Keratinocyte (primary cell): Measurements from ENCODE around the gene WDR45B. TPM values are rescaled to one million over a fixed set of nuclear protein-coding genes. Genes with fewer than 3 reads are reported as not detected.
"Not testable (repeated sequence)": the region's sequence is repeated elsewhere in the genome, so short reads cannot be mapped to it uniquely, and the experiment has no call there.

Experiments used
- DNase-seq: peaks from one replicate; pipeline ENCODE4 v3.0.0-alpha.2; 2011; ENCODE audit warnings: low read depth, missing footprints, low spot score
- FAIRE-seq: peaks from 2 replicates; lab custom pipeline; 2011; peaks lifted over from hg19 to GRCh38; lab: Jason Lieb, UNC
- H2AFZ ChIP-seq: 2 replicates; pipeline ENCODE4 v1.6.0; 2012; ENCODE audit warnings: low read length, control low read depth, inconsistent platforms; ENCODE audit not compliant: control insufficient read depth
- H3K27ac ChIP-seq: 2 replicates; pipeline ENCODE4 v1.5.1; 2011; ENCODE audit warnings: low read length; ENCODE audit not compliant: control insufficient read depth, insufficient read depth
- H3K27me3 ChIP-seq: 3 replicates; pipeline ENCODE4 v1.6.0; 2011; ENCODE audit warnings: low read length; ENCODE audit not compliant: control insufficient read depth, insufficient read depth; ENCODE audit errors: extremely low read depth
- H3K36me3 ChIP-seq, 2 experiments: 2 replicates in 1 of 2; 3 replicates in 1 of 2; pipeline ENCODE4 v1.5.1; 2011; ENCODE audit warnings: low read length in 2 of 2, mild to moderate bottlenecking in 1 of 2; ENCODE audit not compliant: control insufficient read depth in 2 of 2, insufficient read depth in 2 of 2; ENCODE audit errors: extremely low read depth in 1 of 2
- H3K4me1 ChIP-seq: 3 replicates; pipeline ENCODE4 v1.5.1; 2011; ENCODE audit warnings: low read length; ENCODE audit not compliant: control insufficient read depth, insufficient read depth; ENCODE audit errors: extremely low read depth
- H3K4me2 ChIP-seq: 3 replicates; pipeline ENCODE4 v1.6.0; 2011; ENCODE audit warnings: low read depth, low read length; ENCODE audit not compliant: control insufficient read depth, insufficient read depth; ENCODE audit errors: extremely low read depth
- H3K4me3 ChIP-seq, 3 experiments: fragments of 200-600 bp in 1 of 3; sonication (generic) in 1 of 3; 2 replicates in 2 of 3; 3 replicates in 1 of 3; pipeline ENCODE4 v1.5.1; 2011 to 2016; ENCODE audit warnings: low read length in 3 of 3, mild to moderate bottlenecking in 3 of 3, control low read depth in 2 of 3, inconsistent platforms in 1 of 3, low read depth in 1 of 3, mixed read lengths in 1 of 3, mixed run types in 1 of 3, moderate library complexity in 1 of 3; ENCODE audit not compliant: control insufficient read depth in 2 of 3, insufficient read depth in 2 of 3; ENCODE audit errors: extremely low read depth in 1 of 3
- H3K79me2 ChIP-seq: 2 replicates; pipeline ENCODE4 v1.6.0; 2012; ENCODE audit warnings: low read length; ENCODE audit not compliant: control insufficient read depth, insufficient read depth
- H3K9ac ChIP-seq: 3 replicates; pipeline ENCODE4 v1.6.0; 2011; ENCODE audit warnings: low read length; ENCODE audit not compliant: control insufficient read depth, insufficient read depth; ENCODE audit errors: extremely low read depth
- H3K9me1 ChIP-seq: 3 replicates; pipeline ENCODE4 v1.6.0; 2011; ENCODE audit warnings: low read length; ENCODE audit not compliant: control insufficient read depth, insufficient read depth; ENCODE audit errors: extremely low read depth
- H3K9me3 ChIP-seq: 2 replicates; pipeline ENCODE4 v1.5.1; 2012; ENCODE audit warnings: low read depth, low read length; ENCODE audit not compliant: control insufficient read depth
- H4K20me1 ChIP-seq: 3 replicates; pipeline ENCODE4 v1.6.0; 2011; ENCODE audit warnings: low read length; ENCODE audit not compliant: control insufficient read depth, insufficient read depth; ENCODE audit errors: extremely low read depth
- EZH2 ChIP-seq: IDR thresholded peaks from one replicate; pipeline ENCODE4 v1.6.1; 2012; ENCODE audit warnings: inconsistent platforms, mild to moderate bottlenecking, low read length, moderate library complexity
- dilution Hi-C: fragments of 300-500 bp; cut with MboI; formaldehyde crosslinking; loops from one replicate; pipeline ENCODE4 v1.7.0; 2020; ENCODE audit warnings: low sequenced_read_pairs; ENCODE audit not compliant: extremely low pct_ligation_motif_present
- polyA plus RNA-seq, 5 experiments: library from polyadenylated mRNA; depleted of rRNA in 3 of 5; stranded (reverse) in 3 of 5; stranded (forward) in 1 of 5; unstranded in 1 of 5; fragments of >200 nt; gene quantifications; 1 replicate in 1 of 5; 2 replicates in 3 of 5; 3 replicates in 1 of 5; pipeline versions ENCODE4 v1.2.1 to v1.2.3, GENCODE V29; 2011 to 2012; ENCODE audit warnings: missing spikeins in 2 of 5, low read depth in 1 of 5, low replicate concordance in 1 of 5
- TF ChIP-seq, protein P1 (sequence below), 3 experiments: IDR thresholded peaks in 1 of 3; conservative IDR thresholded peaks in 1 of 3; optimal IDR thresholded peaks in 1 of 3; 2 replicates in 2 of 3; 3 replicates in 1 of 3; pipeline versions ENCODE3 to v1.5.1; 2011; ENCODE audit warnings: low read length in 3 of 3, mild to moderate bottlenecking in 3 of 3, moderate library complexity in 2 of 3, control low read depth in 1 of 3, inconsistent platforms in 1 of 3; ENCODE audit not compliant: insufficient read depth in 2 of 3; ENCODE audit errors: extremely low read depth in 1 of 3

Gene WDR45B
- polyA plus RNA-seq, 1 donor (not counting 4 experiments of a cell fraction or from before 2014, with no cell fraction given) = 77.2 TPM

DNA sequence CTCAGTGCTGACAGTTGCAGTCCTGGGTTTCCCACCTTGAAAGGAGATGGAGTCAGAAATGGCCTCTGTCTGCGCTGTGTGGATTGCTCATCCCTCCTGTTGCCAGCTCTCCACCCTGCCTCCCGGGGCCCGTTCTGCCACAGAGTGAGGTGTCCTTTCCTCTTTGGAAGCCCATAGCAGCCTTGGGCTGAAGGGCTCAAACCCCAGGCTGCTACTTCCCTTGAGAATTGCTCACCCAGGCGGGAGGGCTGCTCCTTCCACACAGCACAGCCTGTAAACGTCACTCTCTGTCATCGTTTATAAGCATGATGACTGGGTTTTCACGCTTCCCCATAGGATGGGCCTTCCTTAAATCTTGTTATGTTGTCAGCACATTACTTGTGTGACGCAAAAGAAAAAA lies 66.0 kb downstream of the WDR45B start:
- dilution Hi-C loops = no loop called here
- H3K9ac ChIP-seq = no peak overlapping the region
- H3K27ac ChIP-seq = no peak overlapping the region
- no peak overlapping the region for H2AFZ ChIP-seq
- DNase-seq = no peak
- peaks cover 24 to 33% of the 10 kb centered on the region in 2 experiments for H3K36me3 ChIP-seq
- no peak overlapping the region for H3K4me3 ChIP-seq
- H3K4me1 ChIP-seq = no peaks in the 10 kb centered on the region
- H3K27me3 ChIP-seq = no peaks in the 10 kb centered on the region
- H3K9me1 ChIP-seq = no peaks in the 10 kb centered on the region
- H3K79me2 ChIP-seq = peaks cover 20% of the 10 kb centered on the region
- no peaks in the 10 kb centered on the region for H3K9me3 ChIP-seq
- no peaks in the 10 kb centered on the region for H4K20me1 ChIP-seq
- no peak for FAIRE-seq
- TF ChIP-seq, protein P1, sequence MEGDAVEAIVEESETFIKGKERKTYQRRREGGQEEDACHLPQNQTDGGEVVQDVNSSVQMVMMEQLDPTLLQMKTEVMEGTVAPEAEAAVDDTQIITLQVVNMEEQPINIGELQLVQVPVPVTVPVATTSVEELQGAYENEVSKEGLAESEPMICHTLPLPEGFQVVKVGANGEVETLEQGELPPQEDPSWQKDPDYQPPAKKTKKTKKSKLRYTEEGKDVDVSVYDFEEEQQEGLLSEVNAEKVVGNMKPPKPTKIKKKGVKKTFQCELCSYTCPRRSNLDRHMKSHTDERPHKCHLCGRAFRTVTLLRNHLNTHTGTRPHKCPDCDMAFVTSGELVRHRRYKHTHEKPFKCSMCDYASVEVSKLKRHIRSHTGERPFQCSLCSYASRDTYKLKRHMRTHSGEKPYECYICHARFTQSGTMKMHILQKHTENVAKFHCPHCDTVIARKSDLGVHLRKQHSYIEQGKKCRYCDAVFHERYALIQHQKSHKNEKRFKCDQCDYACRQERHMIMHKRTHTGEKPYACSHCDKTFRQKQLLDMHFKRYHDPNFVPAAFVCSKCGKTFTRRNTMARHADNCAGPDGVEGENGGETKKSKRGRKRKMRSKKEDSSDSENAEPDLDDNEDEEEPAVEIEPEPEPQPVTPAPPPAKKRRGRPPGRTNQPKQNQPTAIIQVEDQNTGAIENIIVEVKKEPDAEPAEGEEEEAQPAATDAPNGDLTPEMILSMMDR (optimal IDR thresholded peaks at IDR 0.05 in 1 of 3, IDR thresholded peaks at IDR 0.05 in 1 of 3, conservative IDR thresholded peaks at IDR 0.05 in 1 of 3; ENCODE audit: extremely low read depth in 1 of 3, insufficient read depth in 2 of 3, low read length in 3 of 3) = no peak
- no peak for TF ChIP-seq EZH2
- no peak overlapping the region for H3K4me2 ChIP-seq

DNA sequence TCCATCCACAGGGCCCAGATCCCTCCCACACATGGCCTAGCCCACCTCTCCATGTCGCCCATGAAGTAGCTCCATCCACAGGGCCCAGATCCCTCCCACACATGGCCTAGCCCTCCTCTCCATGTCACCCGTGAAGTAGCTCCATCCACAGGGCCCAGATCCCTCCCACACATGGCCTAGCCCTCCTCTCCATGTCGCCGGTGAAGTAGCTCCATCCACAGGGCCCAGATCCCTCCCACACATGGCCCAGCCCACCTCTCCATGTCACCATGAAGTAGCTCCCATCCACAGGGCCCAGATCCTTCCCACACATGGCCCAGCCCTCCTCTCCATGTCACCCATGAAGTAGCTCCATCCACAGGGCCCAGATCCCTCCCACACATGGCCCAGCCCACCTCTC lies 68.3 kb downstream of the WDR45B start:
- dilution Hi-C loops, H3K27ac ChIP-seq, H3K9me1 ChIP-seq, H3K27me3 ChIP-seq, H2AFZ ChIP-seq, H3K9me3 ChIP-seq, H4K20me1 ChIP-seq, FAIRE-seq, H3K9ac ChIP-seq, H3K4me2 ChIP-seq, H3K4me1 ChIP-seq, DNase-seq, H3K4me3 ChIP-seq: not testable (repeated sequence)
- peaks cover 30% of the 10 kb centered on the region for H3K79me2 ChIP-seq
- peaks cover 23 to 28% of the 10 kb centered on the region in 2 experiments for H3K36me3 ChIP-seq

GRCh38 chr17:82577300-82577699 lies 70.9 kb downstream of the WDR45B start:
- FAIRE-seq = no peak
- H3K36me3 ChIP-seq = peaks cover 18 to 24% of the 10 kb centered on the region in 2 experiments
- H3K79me2 ChIP-seq = peaks cover 38% of the 10 kb centered on the region
- H3K4me1 ChIP-seq = no peaks in the 10 kb centered on the region
- no peak overlapping the region for H2AFZ ChIP-seq
- H3K9me3 ChIP-seq = no peaks in the 10 kb centered on the region
- H4K20me1 ChIP-seq = peaks cover 2% of the 10 kb centered on the region
- no peak for TF ChIP-seq EZH2
- TF ChIP-seq, protein P1 (optimal IDR thresholded peaks at IDR 0.05 in 1 of 3, IDR thresholded peaks at IDR 0.05 in 1 of 3, conservative IDR thresholded peaks at IDR 0.05 in 1 of 3; ENCODE audit: extremely low read depth in 1 of 3, insufficient read depth in 2 of 3, low read length in 3 of 3) = no peak
- no peaks in the 10 kb centered on the region for H3K9me1 ChIP-seq
- no peak overlapping the region for H3K4me2 ChIP-seq
- DNase-seq = no peak
- dilution Hi-C loops = no loop called here
- no peaks in the 10 kb centered on the region for H3K27me3 ChIP-seq
- no peak overlapping the region for H3K9ac ChIP-seq
- H3K27ac ChIP-seq = no peak overlapping the region
- H3K4me3 ChIP-seq = no peak overlapping the region

DNA sequence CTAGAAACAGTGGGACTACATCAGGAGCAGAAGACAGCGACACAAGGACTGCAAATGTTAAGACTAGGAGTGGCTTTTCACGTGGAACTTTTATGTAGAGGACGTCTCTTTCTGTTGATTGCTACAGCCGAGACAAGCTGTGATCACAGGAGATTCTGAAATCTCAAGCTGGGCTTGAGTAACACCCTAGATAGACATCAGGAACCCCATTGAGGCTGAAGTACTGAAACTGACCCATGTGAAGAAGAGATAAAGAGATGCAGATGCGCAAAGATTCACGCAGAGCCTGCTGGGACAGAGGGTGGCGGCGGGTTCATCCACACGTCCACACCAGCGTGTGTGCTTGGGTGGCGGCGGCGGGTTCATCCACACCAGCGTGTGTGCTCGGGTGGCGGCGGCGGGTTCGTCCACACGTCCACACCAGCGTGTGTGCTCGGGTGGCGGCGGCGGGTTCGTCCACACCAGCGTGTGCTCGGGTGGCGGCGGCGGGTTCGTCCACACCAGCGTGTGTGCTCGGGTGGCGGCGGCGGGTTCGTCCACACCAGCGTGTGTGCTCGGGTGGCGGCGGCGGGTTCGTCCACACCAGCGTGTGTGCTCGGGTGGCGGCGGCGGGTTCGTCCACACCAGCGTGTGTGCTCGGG lies 72.5 kb downstream of the WDR45B start:
- DNase-seq, FAIRE-seq, H3K27ac ChIP-seq, H3K4me2 ChIP-seq, H3K4me3 ChIP-seq, H2AFZ ChIP-seq, H3K9ac ChIP-seq, H3K9me1 ChIP-seq, H3K9me3 ChIP-seq, H4K20me1 ChIP-seq, H3K27me3 ChIP-seq, dilution Hi-C loops, H3K4me1 ChIP-seq: not testable (repeated sequence)
- H3K79me2 ChIP-seq = peaks cover 43% of the 10 kb centered on the region
- H3K36me3 ChIP-seq = peaks cover 24 to 32% of the 10 kb centered on the region in 2 experiments
